GM12878 (cell line): Measurements from ENCODE around the gene AGAP1.

ENCODE experiments used
- FOXK2 ChIP-seq: fragments of 450-650 bp; IDR thresholded peaks from 2 replicates; pipeline ENCODE4 v1.6.1; 2017; ENCODE audit warnings: mild to moderate bottlenecking, moderate library complexity
- POLR2A ChIP-seq: IDR thresholded peaks from 2 replicates; pipeline ENCODE4 v1.6.1; 2011; ENCODE audit warnings: low read depth, mild to moderate bottlenecking, low read length
- RUNX3 ChIP-seq: IDR thresholded peaks from 2 replicates; pipeline ENCODE4 v1.6.1; 2012; ENCODE audit warnings: low read length, inconsistent platforms
- SPI1 ChIP-seq: IDR thresholded peaks from 2 replicates; pipeline ENCODE4 v1.6.1; 2011; ENCODE audit warnings: low read depth, mild to moderate bottlenecking, low read length, moderate library complexity, borderline replicate concordance; ENCODE audit not compliant: insufficient read depth
- ZNF687 ChIP-seq: fragments of 450-650 bp; IDR thresholded peaks from 2 replicates; pipeline ENCODE4 v1.6.1; 2017; ENCODE audit warnings: mild to moderate bottlenecking, moderate library complexity

- TF ChIP-seq RUNX3 (no peak), FOXK2 (no peak), ZNF687 (no peak), POLR2A (no peak), SPI1 (no peak)
Observed at GRCh38 chr2:235661167-235661937, 167.5 kb downstream of the AGAP1 start.
